ENCODE results near the gene SCYL1. TPM values are rescaled to one million over a fixed set of nuclear protein-coding genes. Genes with fewer than 3 reads are reported as not detected.

The SCYL1 gene
- total RNA-seq, 1 donor from 2014 or later, result 57.2 TPM

DNA sequence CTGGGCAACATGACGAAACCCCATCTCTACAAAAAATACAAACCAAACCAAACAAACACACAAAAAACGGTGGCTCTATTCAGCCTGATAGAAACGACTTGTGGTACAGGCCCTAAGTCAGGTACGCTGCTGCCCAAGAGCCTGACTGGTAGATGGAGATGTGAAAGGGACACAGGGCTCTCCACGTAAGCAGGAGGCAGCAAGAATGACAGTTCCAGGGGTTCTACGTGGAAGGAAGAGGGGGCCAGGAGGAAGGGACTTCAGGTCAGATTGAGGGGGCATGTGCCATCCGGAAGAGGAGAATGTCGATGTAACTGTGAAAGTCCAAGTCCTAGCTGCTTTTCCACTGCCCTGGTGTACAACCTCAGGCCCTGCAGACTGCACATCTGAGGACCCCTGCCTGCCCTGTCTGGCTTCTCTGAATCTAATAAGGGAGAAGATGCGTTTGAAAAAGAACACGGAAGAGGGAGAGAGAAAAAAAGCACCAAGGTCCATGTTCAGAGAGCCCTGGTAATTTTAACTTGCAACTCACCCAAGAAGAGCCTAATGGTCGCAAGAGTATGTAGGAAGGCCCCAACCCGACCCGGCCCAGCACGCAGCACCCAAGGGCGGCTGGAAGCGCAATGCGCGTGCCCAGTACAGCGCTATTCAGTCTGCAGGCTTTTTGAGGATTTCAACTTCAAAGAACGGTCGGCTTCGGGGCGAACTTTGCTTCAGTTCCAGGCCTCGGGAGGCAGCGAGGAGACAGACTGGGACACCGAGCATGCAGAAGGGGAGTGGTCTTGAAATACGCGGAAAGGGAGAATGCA, 44.5 kb downstream of the SCYL1 start:
- no peak for DNase-seq (ENCODE audit: low read depth)

DNA sequence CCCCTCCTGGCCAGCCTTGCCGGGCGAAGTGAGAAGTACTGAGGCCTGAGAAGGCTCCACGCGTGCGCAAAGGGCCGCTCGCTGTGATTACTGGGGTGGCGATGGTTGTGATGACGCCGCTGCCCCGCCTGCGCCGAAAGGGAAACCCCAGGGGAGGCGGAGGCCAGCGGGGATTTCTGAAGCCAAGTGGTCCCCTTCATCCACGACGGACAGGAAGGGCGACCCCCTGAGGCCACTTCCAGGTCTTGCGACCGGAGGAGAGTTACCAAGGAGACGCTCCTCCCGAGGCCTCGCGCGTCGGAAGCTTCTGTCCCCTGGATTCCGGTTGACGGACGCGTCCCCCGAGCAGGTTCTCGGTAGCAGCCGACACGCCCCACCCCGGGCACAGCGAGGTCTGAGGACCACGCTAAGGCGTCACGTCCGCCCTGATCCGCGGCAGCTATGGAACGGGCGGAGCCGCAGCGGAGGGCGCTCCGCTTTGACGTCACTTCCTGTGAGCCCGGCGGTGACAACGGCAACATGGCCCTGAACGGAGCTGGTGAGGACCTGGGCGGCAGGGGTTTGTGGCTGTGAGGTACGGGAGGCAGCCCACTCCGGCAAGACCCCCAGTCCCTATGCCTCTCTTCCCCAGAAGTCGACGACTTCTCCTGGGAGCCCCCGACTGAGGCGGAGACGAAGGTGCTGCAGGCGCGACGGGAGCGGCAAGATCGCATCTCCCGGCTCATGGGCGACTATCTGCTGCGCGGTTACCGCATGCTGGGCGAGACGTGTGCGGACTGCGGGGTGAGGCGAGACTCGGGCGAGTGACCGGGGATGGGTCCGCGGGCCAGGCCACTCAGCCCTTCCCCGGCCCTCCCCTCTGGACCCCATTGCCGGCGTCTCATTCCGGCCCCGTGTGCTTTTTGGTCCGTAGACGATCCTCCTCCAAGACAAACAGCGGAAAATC, 45.4 kb downstream of the SCYL1 start, which contains the start of gene ZNRD2:
TSS of gene ZNRD2 (plus strand) at position 505 of the 946 bp plus-strand sequence. CDS start at position 520, 15 bp downstream.
- DNase-seq (ENCODE audit: low read depth), result peak; percentile 93

DNA sequence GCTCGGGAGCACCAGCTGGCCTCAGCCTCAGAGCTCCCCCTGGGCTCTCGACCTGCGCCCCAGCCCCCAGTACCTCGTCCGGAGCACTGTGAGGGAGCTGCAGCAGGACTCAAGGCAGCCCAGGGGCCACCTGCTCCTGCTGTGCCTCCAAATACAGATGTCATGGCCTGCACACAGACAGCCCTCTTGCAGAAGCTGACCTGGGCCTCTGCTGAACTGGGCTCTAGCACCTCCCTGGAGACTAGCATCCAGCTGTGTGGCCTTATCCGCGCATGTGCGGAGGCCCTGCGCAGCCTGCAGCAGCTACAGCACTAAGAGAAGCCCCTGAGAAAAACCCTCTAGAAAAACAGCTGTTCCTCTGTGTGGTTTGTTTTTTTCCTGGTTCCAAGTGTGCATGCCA, 46.5 kb downstream of the SCYL1 start:
- no peak for DNase-seq (ENCODE audit: low read depth)

DNA sequence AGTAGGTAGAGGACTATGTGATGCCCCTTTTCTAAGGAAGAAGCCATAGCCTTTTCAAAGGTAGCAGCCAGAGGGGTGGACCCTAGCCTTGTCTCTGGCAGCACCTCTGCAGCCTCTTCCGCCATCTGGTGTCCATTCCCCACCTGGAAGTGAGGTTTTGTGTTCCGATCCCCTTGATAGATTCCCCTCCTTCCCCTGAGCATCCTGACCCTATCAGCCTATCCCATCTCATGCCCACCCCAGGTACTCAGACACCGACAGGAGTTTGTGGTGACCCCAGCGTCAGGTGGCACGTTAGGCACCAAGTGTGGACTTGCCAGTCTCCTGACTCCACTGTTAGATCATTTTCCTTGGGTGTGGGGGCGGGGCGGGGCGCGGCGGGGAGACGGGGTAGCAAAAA, 47.1 kb downstream of the SCYL1 start:
- peak; percentile 57 for DNase-seq (ENCODE audit: low read depth)

- DNase-seq (ENCODE audit: low read depth), result peak; percentile 57
Observed at GRCh38 chr11:65572356-65573051, 47.6 kb downstream of the SCYL1 start, which contains the start of gene FAM89B. FAM89B (plus strand) TSS chr11:65572538; CDS start chr11:65572670, 132 bp downstream.

DNA sequence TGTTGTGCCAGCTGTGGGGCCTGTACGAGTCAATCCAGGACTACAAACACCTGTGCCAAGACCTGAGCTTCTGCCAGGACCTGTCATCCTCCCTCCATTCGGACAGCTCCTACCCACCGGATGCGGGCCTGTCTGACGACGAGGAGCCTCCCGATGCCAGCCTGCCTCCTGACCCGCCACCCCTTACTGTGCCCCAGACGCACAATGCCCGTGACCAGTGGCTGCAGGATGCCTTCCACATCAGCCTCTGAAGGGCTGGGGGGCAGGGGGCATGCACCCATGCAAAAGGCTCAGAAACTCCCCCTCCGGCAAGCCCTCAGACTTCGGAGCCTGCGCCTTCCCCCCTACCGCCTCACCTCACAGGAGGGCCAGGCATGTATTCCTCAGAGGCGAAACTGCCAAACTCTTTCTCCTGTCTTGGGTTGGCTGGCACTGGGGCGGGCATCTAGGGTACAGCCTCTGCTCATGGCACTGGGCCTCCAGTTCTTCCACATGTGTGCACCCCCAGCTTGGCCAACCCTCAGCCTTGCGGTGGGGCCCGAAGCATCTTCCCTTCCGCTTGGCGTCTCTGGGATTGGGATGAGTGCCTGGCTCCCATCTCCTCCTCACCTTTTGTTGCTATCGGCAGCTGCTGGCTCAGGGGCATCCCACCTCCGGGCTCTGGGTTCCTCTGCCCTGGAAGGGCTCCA, 48.7 kb downstream of the SCYL1 start:
- no peak for DNase-seq (ENCODE audit: low read depth)

DNA sequence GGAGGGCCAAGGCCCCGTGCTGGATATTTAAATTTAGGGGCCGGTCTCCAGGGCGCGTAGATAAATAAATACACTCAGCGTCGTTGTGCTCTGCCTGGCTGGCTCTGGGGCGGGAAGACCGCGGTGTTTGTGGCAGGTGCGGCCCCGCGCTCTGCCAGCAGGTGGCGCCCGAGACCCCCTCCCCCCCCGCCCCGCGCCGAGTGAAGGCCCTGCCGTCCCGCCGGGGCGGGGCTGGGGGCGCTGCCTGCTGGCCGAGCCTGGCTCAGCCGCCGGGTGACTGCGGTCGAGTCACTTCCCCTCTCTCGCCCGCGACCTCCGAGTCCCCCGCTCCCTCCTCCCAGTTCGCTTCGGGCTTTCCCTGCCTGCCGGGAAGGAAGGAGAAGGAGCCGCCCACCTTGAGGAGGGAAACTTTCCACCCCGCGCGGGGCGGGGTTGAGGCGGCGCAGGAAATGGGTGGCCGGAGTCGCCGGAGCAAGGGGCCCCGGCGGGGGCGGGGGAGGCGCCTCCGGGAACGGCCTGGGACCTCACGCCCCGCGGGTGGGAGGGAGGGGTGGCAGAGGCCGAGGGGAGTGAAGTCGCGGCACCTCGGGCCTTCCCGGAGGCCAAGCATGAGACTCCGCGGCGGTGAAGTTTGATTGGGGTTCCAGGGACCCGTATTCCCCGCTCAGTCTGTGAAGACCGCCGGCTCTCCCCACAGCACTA, 49.4 kb downstream of the SCYL1 start:
- DNase-seq (ENCODE audit: low read depth), result peak; percentile 85

- peak; percentile 26 for DNase-seq (ENCODE audit: low read depth)
Observed at GRCh38 chr11:65574811-65575567, 50.1 kb downstream of the SCYL1 start.

DNA sequence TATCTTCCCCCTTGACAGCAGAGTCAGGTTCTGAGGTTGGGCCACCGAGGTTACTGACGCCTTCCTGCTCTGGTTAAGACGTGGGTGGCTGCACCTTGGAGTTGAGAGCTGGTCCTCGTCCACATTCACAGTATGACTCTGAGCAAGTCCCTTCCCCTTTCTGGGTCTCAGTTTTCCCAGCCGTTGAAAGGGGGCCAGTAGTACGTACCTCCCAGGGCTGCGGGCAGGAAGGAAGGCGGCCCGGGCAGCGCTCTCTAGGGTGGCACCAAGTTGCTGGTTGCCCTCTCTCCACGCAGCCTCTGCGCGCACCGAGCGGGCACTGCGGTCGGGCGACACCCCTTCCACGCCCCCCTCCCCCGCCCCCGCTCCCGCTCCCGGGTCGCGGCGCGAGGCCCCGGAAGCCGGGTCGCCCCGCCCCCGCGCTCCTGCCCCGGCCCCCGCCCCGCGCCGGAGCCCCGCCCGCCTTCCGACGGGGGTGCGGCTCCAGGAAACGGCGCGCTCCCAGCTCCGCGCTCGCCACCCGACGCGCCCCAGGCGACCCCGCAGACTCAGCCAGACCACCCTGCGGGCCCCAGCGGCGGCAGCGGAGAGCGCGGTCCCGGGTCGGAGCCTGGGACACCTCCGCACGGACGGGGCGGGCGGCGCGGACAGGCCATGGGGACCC, 50.8 kb downstream of the SCYL1 start, which contains the start of gene EHBP1L1:
TSS of gene EHBP1L1 (plus strand) at position 486 of the 664 bp plus-strand sequence. CDS start 250 bp downstream, outside the sequence.
- peak; percentile 57 for DNase-seq (ENCODE audit: low read depth)

DNA sequence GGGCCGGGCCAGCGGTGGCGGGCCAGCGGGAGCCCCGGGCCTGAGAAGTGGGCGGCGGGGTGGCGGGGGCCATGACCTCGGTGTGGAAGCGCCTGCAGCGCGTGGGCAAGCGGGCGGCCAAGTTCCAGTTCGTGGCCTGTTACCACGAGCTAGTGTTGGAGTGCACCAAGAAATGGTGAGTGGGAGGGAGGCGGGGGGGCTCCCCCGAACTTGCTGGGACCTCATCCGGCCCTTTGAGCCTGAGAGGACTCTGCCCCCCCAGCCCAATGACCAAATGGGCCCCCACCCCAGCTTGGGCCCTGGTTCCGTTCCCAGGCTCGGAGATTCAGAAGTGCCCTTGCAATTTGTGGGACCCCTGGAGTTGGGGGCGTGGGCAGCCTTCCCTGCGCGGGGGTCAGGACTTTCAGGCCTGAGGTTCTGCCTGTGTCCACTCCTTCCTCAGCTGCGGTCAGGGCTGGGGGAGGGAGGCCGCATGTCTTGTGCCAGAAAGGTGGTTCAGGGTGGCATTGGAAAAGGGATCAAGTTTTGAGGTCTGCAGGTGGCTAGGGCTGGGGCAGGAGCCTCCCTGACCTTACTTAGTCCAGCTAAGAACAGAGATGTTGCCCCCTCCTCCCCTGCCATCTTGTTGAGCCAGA, 51.5 kb downstream of the SCYL1 start:
- no peak for DNase-seq (ENCODE audit: low read depth)

DNA sequence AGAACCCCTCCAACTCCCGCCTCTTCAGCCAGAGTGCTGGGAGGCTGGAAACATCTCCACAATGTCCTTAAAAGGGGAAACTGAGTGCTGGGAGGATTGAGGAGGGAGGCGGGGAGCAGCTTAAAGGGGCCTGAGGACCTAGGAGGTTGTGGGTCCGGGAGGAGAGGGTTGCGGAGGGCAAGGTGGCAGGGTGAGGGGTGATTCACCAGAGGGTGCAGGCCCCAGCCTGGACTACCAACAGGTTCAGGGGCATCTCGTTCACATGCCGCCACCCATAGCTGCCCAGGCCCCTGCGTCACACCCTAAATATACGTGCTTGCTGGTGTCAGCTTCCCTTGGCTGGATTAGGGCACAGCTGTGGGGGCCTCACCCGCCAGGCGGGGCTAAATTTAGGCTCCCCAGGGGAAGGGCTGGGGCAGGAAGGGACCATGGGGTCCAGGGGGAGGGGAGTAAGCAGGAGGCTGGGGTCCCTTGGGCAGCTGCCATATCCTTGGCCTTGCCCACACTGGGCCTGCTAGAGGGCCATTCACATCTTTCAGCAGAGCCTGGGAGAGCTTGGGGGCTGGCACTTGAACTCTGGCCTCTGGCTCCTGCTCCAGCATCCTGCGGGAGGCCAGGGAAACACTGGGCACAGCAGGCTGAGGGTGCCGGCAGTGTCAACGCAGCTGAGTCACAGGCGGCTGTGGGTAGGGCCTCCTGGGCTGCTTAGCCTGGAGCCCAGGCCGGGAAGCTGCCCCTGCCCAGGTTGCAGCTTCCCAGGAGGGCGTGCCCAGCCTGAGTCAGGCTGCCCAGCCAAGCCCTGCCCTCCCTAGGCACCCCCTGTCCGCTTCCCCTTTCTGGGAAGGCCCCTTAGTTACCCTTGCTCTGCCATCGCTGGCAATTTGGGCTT, 52.2 kb downstream of the SCYL1 start:
- DNase-seq (ENCODE audit: low read depth), result peak; percentile 76

GRCh38 chr11:65577756-65578109, 52.9 kb downstream of the SCYL1 start:
- DNase-seq (ENCODE audit: low read depth), result no peak

- no peak for DNase-seq (ENCODE audit: low read depth)
Observed at GRCh38 chr11:65578134-65578533, 53.3 kb downstream of the SCYL1 start.

DNA sequence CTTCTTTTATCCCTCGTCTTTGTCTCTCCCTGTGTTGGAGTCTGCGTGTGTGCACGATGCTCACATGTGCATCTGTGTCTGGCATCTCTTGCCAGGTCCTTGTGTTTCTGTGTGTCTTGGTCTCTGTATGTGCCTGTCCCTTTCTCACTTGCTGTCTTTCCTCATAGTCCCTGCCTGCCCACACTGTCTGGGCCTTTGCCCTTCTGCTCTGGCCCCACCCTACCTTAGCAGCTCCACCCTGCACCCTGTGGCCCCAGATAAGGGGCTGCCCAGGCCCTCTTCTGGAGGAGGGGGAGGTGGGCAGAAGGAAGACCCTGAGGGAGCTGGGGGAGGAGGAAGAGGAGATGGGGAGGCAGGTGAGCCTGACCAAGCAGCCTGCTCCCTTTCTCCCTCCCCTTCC, 53.8 kb downstream of the SCYL1 start:
- no peak for DNase-seq (ENCODE audit: low read depth)

- DNase-seq (ENCODE audit: low read depth), result no peak
Observed at GRCh38 chr11:65579291-65579690, 54.4 kb downstream of the SCYL1 start.

DNA sequence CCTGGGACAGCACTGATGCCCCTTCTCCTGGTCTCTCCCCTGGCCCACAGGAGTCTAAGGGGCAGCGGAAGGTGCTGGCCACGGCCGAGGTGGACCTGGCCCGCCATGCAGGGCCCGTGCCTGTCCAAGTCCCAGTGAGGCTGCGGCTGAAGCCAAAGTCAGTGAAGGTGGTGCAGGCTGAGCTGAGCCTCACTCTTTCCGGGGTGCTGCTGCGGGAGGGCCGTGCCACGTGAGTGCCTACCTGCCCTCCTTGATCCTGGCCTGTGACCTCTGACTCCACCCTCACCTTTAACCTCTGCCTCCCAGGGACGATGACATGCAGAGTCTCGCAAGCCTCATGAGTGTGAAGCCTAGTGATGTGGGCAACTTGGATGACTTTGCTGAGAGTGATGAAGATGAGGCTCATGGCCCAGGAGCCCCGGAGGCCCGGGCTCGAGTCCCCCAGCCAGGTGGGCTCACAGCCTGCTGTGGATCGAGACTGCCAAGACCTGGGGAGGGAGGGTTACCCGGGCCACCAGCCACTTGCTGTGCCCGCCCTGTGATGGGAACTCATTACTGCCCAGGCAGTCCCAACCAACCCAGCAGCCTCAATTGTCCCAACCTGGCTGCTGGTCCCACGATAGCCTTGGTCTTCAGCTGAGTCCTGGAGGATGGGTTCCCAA, 55.3 kb downstream of the SCYL1 start:
- no peak for DNase-seq (ENCODE audit: low read depth)

DNA sequence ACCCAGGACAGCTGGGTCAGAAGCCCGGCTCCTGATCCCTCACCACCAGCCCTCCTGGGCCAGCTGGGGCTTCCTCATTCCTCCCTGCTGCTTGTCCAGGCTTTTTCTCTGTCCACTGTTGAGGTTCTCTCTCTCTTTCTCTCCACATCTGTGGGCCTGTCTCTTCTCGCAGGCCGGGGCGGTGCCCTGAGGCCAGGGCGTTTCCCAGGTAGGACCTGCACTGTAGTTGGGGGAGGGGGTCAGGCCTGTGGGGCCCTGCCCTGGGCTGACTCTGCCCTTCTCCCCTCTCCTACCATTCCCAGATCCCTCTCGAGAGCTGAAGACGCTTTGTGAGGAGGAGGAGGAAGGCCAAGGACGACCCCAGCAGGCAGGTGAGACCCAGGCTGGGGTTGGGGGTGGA, 55.9 kb downstream of the SCYL1 start:
- DNase-seq (ENCODE audit: low read depth), result no peak
